WI38 (cell line): Measurements from ENCODE around the gene HOXD8.

Source experiments
- H3K4me3 ChIP-seq: 2 replicates; pipeline ENCODE4 v1.5.1; 2011; ENCODE audit warnings: low read depth, mild to moderate bottlenecking, control low read depth, low read length
- CTCF ChIP-seq: IDR thresholded peaks from 2 replicates; pipeline ENCODE4 v1.5.1; 2012; ENCODE audit warnings: low read depth, mild to moderate bottlenecking, control low read depth, low read length

Gene HOXD8

DNA sequence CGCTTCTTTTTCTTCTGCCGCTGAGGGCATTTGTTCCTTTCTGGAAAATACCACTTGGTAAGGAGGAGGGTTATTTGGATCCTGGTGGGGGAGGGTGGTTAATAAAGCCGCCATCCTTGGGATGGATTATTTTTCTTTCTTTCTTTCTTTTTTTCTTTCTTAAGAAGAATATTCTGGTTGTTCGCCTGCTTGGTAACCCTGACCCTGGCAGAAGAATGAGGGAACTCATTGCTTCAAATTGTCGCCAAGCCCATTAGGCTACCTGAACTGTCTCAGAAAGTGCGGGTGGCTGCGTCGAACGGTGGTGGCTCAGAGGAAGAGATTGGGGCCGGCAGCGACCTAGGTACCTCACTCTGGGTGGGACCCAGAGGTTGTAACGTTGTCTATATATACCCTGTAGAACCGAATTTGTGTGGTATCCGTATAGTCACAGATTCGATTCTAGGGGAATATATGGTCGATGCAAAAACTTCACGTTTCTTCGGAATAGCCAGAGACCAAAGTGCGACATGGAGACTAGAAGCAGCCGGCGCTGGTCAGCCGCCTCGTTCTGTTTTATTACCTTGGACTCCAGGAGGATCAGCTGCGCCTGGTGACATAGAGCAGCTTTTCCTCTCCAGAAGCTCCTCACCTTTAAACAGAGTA, 20.6 kb downstream of the HOXD8 start:
- H3K4me3 ChIP-seq: no peak overlapping the region
- TF ChIP-seq CTCF: no peak

DNA sequence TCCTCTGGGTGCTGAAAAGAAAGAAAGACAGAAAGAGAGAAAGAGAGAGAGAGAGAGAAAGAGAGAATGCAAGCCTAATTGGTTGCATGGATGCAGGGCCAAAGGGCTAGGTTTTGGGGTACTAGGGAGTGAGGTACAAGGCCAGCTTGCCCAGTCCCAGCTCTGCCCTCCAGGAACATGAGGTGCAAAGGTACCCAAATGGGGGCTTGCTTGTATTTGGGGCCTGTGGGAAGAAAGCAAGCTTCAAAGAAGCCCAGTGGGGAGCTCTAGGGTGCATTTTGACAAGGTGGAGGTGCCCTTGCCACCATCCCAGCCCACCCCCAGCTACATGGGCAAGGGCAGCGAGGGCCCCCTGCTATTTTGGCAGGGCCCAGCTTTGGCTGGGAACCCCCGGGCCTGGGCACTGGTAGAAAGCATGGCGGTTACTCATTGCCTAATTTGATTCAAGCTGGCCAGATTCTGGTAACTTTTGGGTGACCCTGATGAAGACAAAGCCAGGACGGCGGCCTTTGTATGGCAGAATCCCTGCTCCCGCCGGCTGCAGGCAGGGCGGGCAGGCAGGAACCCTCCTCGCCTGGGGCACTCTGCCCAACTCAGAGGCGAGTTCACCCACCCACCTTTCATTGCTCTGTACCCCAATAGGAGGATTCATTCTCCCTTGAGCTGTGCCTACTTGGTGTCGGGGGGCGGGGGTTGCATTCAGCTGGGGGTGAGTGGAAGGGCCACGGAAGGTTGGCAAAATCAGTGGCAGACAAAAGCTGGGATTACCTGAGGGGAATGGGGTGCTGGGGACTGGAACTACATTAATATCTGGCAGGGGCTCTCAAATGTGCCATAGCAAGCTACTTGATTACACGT, 21.3 kb downstream of the HOXD8 start:
- no peak for TF ChIP-seq CTCF
- H3K4me3 ChIP-seq: no peak overlapping the region

DNA sequence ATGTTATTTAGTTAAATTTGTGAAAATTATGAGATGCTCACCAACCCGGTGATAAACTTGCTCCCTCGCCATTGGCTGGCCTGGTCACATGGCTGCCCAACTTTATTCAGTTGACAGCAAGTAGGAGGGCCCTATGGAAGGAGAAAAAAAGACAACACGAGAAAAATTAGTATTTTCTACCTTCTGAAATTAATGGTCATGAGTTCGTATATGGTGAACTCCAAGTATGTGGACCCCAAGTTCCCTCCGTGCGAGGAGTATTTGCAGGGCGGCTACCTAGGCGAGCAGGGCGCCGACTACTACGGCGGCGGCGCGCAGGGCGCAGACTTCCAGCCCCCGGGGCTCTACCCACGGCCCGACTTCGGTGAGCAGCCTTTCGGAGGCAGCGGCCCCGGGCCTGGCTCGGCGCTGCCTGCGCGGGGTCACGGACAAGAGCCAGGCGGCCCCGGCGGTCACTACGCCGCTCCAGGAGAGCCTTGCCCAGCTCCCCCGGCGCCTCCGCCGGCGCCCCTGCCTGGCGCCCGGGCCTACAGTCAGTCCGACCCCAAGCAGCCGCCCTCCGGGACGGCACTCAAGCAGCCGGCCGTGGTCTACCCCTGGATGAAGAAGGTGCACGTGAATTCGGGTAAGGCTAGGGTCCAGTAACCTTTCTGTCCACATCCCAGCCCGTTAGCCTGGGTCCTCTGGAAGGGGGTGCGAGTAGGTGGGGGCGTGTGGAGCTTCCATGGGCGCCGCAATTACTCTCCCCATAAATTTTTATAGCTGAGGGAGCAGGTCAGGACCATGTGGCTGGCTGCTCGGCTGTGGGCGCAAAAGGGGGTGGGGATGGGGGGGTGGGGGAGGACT, 22.2 kb downstream of the HOXD8 start, which contains the start of gene HOXD4:
TSS of gene HOXD4 (plus strand) at position 109 of the 846 bp plus-strand sequence. CDS start at position 193, 84 bp downstream.
- H3K4me3 ChIP-seq: no peak within 1 kb of the TSS

GRCh38 chr2:176152350-176153181, 23.1 kb downstream of the HOXD8 start:
- TF ChIP-seq CTCF: no peak

More for the DNA sequence above, 22.2 kb downstream of the HOXD8 start, which contains the start of gene HOXD4:
- TF ChIP-seq CTCF: no peak

GRCh38 chr2:176154576-176155252, 25.2 kb downstream of the HOXD8 start:
- TF ChIP-seq CTCF: no peak
- H3K4me3 ChIP-seq: no peak overlapping the region

More at GRCh38 chr2:176152350-176153181, 23.1 kb downstream of the HOXD8 start:
- H3K4me3 ChIP-seq: no peak overlapping the region
